ENCODE results near the gene TRIM61. TPM values are rescaled to one million over a fixed set of nuclear protein-coding genes. Genes with fewer than 3 reads are reported as not detected.
"Not testable (repeated sequence)": the region's sequence is repeated elsewhere in the genome, so short reads cannot be mapped to it uniquely, and the experiment has no call there.

The TRIM61 gene
- total and polyA plus RNA-seq, 2 donors (not counting 1 experiment from before 2014, with no cell fraction given) = 2.5 to 4.5 TPM

GRCh38 chr4:164937576-164938270 is 39.7 kb downstream of the TRIM61 start:
- peak; percentile 10 to 22 for TF ChIP-seq CTCF (conservative IDR thresholded peaks at IDR 0.05 in 1 of 2, IDR thresholded peaks at IDR 0.05 in 1 of 2; ENCODE audit: low read depth in 1 of 2, low read length in 2 of 2)
- no peak for TF ChIP-seq EZH2 (IDR thresholded peaks at IDR 0.05; ENCODE audit: low read length, missing control alignments)
- no peaks in the 10 kb centered on the region for H3K27me3 ChIP-seq (ENCODE audit: control insufficient read depth, insufficient read depth, low read length)
- DNase-seq (ENCODE audit: low read depth in 2 of 2) = peak in 1 of 2 donors; percentile 50
- no peak overlapping the region for H3K4me3 ChIP-seq (replicated peaks in 1 of 4; ENCODE audit: control extremely low read depth in 1 of 4, insufficient read depth in 1 of 4, low read depth in 3 of 4, low read length in 4 of 4)
- no peaks in the 10 kb centered on the region for H3K36me3 ChIP-seq (ENCODE audit: control insufficient read depth, insufficient read depth, low read length)
- no peak overlapping the region for H2AFZ ChIP-seq (ENCODE audit: low read length)
- H4K20me1 ChIP-seq (ENCODE audit: control insufficient read depth, extremely low read depth, insufficient read depth, low read length) = no peaks in the 10 kb centered on the region
- H3K4me2 ChIP-seq (ENCODE audit: extremely low read depth, insufficient read depth, low read length) = no peak overlapping the region
- no peaks in the 10 kb centered on the region for H3K79me2 ChIP-seq (ENCODE audit: control insufficient read depth, insufficient read depth, low read length)
- H3K9me3 ChIP-seq (ENCODE audit: control insufficient read depth, insufficient read depth, low read depth, low read length) = no peaks in the 10 kb centered on the region
- H3K4me1 ChIP-seq (ENCODE audit: control insufficient read depth, extremely low read depth, insufficient read depth, low read length) = no peaks in the 10 kb centered on the region
- H3K9ac ChIP-seq (ENCODE audit: insufficient read depth, low read length) = no peak overlapping the region
- no peak overlapping the region for H3K27ac ChIP-seq (ENCODE audit: insufficient read depth, low read length)

GRCh38 chr4:164935865-164936606 is 41.4 kb downstream of the TRIM61 start:
- H3K27me3 ChIP-seq (ENCODE audit: control insufficient read depth, insufficient read depth, low read length); H3K79me2 ChIP-seq (ENCODE audit: control insufficient read depth, insufficient read depth, low read length); H3K9ac ChIP-seq (ENCODE audit: insufficient read depth, low read length); H3K4me2 ChIP-seq (ENCODE audit: extremely low read depth, insufficient read depth, low read length); H3K36me3 ChIP-seq (ENCODE audit: control insufficient read depth, insufficient read depth, low read length); H3K4me1 ChIP-seq (ENCODE audit: control insufficient read depth, extremely low read depth, insufficient read depth, low read length); H3K4me3 ChIP-seq (replicated peaks in 1 of 4; ENCODE audit: control extremely low read depth in 1 of 4, insufficient read depth in 1 of 4, low read depth in 3 of 4, low read length in 4 of 4); H2AFZ ChIP-seq (ENCODE audit: low read length); H4K20me1 ChIP-seq (ENCODE audit: control insufficient read depth, extremely low read depth, insufficient read depth, low read length); DNase-seq (ENCODE audit: low read depth in 2 of 2); H3K27ac ChIP-seq (ENCODE audit: insufficient read depth, low read length); H3K9me3 ChIP-seq (ENCODE audit: control insufficient read depth, insufficient read depth, low read depth, low read length): not testable (repeated sequence)

GRCh38 chr4:164935363-164935762 is 42.1 kb downstream of the TRIM61 start:
- Histone ChIP-seq H3K27ac (ENCODE audit: insufficient read depth, low read length) (no peak overlapping the region), H3K9me3 (ENCODE audit: control insufficient read depth, insufficient read depth, low read depth, low read length) (no peaks in the 10 kb centered on the region), H3K4me3 (replicated peaks in 1 of 4; ENCODE audit: control extremely low read depth in 1 of 4, insufficient read depth in 1 of 4, low read depth in 3 of 4, low read length in 4 of 4) (no peak overlapping the region), H3K79me2 (ENCODE audit: control insufficient read depth, insufficient read depth, low read length) (no peaks in the 10 kb centered on the region), H3K9ac (ENCODE audit: insufficient read depth, low read length) (no peak overlapping the region), H2AFZ (ENCODE audit: low read length) (no peak overlapping the region), H3K27me3 (ENCODE audit: control insufficient read depth, insufficient read depth, low read length) (no peaks in the 10 kb centered on the region), H3K4me2 (ENCODE audit: extremely low read depth, insufficient read depth, low read length) (no peak overlapping the region), H3K36me3 (ENCODE audit: control insufficient read depth, insufficient read depth, low read length) (no peaks in the 10 kb centered on the region), H4K20me1 (ENCODE audit: control insufficient read depth, extremely low read depth, insufficient read depth, low read length) (no peaks in the 10 kb centered on the region), H3K4me1 (ENCODE audit: control insufficient read depth, extremely low read depth, insufficient read depth, low read length) (no peaks in the 10 kb centered on the region)
- no peak for TF ChIP-seq EZH2 (IDR thresholded peaks at IDR 0.05; ENCODE audit: low read length, missing control alignments)
- no peak for TF ChIP-seq CTCF (conservative IDR thresholded peaks at IDR 0.05 in 1 of 2, IDR thresholded peaks at IDR 0.05 in 1 of 2; ENCODE audit: low read depth in 1 of 2, low read length in 2 of 2)
- DNase-seq (ENCODE audit: low read depth in 2 of 2) = no peak
